Skeletal muscle cell (primary cell): ENCODE results near the gene ILRUN.
"Not testable (repeated sequence)": the region's sequence is repeated elsewhere in the genome, so short reads cannot be mapped to it uniquely, and the experiment has no call there.

Experiments used
- DNase-seq: peaks from one replicate; pipeline ENCODE4 v3.0.0-alpha.2; 2010; ENCODE audit warnings: low read depth
- H3K4me3 ChIP-seq: 2 replicates; pipeline ENCODE4 v1.5.1; 2011; ENCODE audit warnings: low read depth, mild to moderate bottlenecking, control low read depth, low read length, moderate library complexity

ILRUN gene

GRCh38 chr6:34701199-34701598 is 4.6 kb upstream of the ILRUN start:
- no peak overlapping the region for H3K4me3 ChIP-seq
- DNase-seq = no peak

GRCh38 chr6:34697904-34698559 is 1.5 kb upstream of the ILRUN start:
- H3K4me3 ChIP-seq = no peak overlapping the region
- no peak for DNase-seq

GRCh38 chr6:34697544-34697836 is 923 bp upstream of the ILRUN start:
- no peak for DNase-seq

GRCh38 chr6:34696189-34696738 is 303 bp downstream of the ILRUN start:
- H3K4me3 ChIP-seq = peak overlapping the region; percentile 91
- DNase-seq = no peak

More at GRCh38 chr6:34697544-34697836, 923 bp upstream of the ILRUN start:
- H3K4me3 ChIP-seq = peak overlapping the region; percentile 91

- H3K4me3 ChIP-seq = peak overlapping the region; percentile 91
- DNase-seq = no peak
These were observed 808 bp downstream of the ILRUN start for GRCh38 chr6:34695729-34696188.

GRCh38 chr6:34692280-34692679 is 4.3 kb downstream of the ILRUN start:
- no peak overlapping the region for H3K4me3 ChIP-seq
- DNase-seq = no peak

- DNase-seq = no peak
- no peak overlapping the region for H3K4me3 ChIP-seq
These were observed 6.8 kb downstream of the ILRUN start for GRCh38 chr6:34689742-34690141.

- DNase-seq = no peak
- no peak overlapping the region for H3K4me3 ChIP-seq
These were observed 7.6 kb downstream of the ILRUN start for GRCh38 chr6:34688956-34689355.

- no peak overlapping the region for H3K4me3 ChIP-seq
- no peak for DNase-seq
These were observed 11.6 kb downstream of the ILRUN start for GRCh38 chr6:34684919-34685318.

- DNase-seq = no peak
- H3K4me3 ChIP-seq = no peak overlapping the region
These were observed 12.2 kb downstream of the ILRUN start for GRCh38 chr6:34684364-34684763.

GRCh38 chr6:34680802-34681515 is 15.6 kb downstream of the ILRUN start:
- DNase-seq = no peak
- no peak overlapping the region for H3K4me3 ChIP-seq

GRCh38 chr6:34680313-34680712 is 16.3 kb downstream of the ILRUN start:
- H3K4me3 ChIP-seq = not testable (repeated sequence)

GRCh38 chr6:34679552-34680253 is 16.9 kb downstream of the ILRUN start:
- no peak overlapping the region for H3K4me3 ChIP-seq
- DNase-seq = no peak

More at GRCh38 chr6:34680313-34680712, 16.3 kb downstream of the ILRUN start:
- DNase-seq = not testable (repeated sequence)

- DNase-seq = no peak
- no peak overlapping the region for H3K4me3 ChIP-seq
These were observed 20.4 kb downstream of the ILRUN start for GRCh38 chr6:34676140-34676539.

GRCh38 chr6:34674930-34675329 is 21.6 kb downstream of the ILRUN start:
- not testable (repeated sequence) for H3K4me3 ChIP-seq, DNase-seq

- H3K4me3 ChIP-seq = no peak overlapping the region
- DNase-seq = no peak
These were observed 22.3 kb downstream of the ILRUN start for GRCh38 chr6:34674268-34674639.

- H3K4me3 ChIP-seq = no peak overlapping the region
- DNase-seq = no peak
These were observed 23.5 kb downstream of the ILRUN start for GRCh38 chr6:34673064-34673463.

- DNase-seq = no peak
- no peak overlapping the region for H3K4me3 ChIP-seq
These were observed 23.9 kb downstream of the ILRUN start for GRCh38 chr6:34672657-34673043.

- DNase-seq = no peak
- no peak overlapping the region for H3K4me3 ChIP-seq
These were observed 24.5 kb downstream of the ILRUN start for GRCh38 chr6:34671801-34672656.
